GM21390 (cell line): ENCODE results near the gene LRP4.

Experiments used
- ATAC-seq: cut with Tn5 transposase; IDR thresholded peaks from one replicate; pipeline ENCODE4 v1.9.1; 2021; ENCODE audit not compliant: unreplicated experiment

LRP4 gene

GRCh38 chr11:46918788-46919513 is 601 bp upstream of the LRP4 start:
- no peak for ATAC-seq

- no peak for ATAC-seq
Measured at GRCh38 chr11:46917762-46918082, 628 bp downstream of the LRP4 start.

GRCh38 chr11:46917109-46917761 is 1.1 kb downstream of the LRP4 start:
- no peak for ATAC-seq

DNA sequence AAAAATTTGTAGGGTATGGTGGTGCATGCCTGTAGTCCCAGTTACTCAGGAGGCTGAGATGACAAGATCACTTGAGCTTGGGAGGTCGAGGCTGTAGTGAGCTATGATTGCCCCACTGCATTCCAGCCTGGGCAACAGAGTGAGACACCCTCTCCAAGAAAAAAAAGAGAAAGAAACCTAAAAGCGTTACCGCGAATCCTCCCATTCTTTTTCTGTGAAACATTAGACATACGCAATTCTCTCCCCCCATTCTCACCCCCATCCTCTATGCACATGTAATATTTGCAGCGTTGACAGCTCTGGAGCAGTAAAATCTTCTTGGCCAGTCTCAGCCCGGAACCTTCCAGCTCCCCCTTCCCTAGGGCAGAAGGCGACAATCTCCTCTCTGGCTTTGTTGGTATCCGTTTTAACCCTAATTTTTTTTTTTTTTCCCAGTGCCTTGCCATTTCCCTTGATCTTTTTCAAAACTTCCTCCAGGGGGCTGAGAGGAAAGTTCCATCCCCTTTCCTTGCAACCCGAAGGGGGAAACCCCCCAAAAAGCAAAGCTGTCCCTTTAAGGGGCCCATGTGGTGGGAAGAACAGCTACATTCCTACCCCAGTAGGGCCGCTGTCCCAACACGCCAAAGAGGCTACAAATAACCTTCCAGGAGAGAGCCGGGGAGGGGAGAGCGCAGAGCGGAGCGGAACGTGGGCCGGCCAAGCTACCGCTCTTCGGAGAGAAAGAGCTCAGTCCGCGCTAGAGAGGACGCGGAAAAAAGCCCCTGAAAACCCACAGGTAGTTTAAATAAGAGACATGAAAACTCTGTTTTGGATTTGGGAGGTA is 1.9 kb downstream of the LRP4 start:
- no peak for ATAC-seq

- ATAC-seq, result no peak
Measured at GRCh38 chr11:46914910-46915309, 3.4 kb downstream of the LRP4 start.

GRCh38 chr11:46914363-46914762 is 4.0 kb downstream of the LRP4 start:
- ATAC-seq, result no peak

DNA sequence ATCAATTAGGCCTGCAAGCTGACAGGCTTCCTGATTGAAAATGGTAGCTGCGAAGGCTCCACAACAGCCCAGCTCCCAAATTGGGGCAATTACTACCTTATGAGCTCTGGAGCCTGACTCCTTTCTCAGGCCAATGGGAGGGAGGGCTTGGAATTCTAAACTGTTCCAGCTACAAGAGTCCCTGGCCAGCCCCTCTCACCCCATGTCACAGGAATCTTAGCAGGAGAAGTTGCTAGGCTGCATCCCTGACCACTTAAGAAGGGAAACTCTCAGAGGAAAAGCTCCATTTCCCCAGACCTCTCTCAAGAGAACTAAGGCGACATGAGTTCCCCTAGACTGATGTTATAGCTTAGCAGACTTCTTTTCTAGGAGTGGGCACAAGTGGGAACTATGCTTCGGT is 4.9 kb downstream of the LRP4 start:
- ATAC-seq, result no peak

- ATAC-seq, result no peak
Measured at GRCh38 chr11:46912526-46913150, 5.7 kb downstream of the LRP4 start.

- ATAC-seq, result no peak
Measured at GRCh38 chr11:46907606-46908005, 10.7 kb downstream of the LRP4 start.

GRCh38 chr11:46906609-46907041 is 11.7 kb downstream of the LRP4 start:
- no peak for ATAC-seq

DNA sequence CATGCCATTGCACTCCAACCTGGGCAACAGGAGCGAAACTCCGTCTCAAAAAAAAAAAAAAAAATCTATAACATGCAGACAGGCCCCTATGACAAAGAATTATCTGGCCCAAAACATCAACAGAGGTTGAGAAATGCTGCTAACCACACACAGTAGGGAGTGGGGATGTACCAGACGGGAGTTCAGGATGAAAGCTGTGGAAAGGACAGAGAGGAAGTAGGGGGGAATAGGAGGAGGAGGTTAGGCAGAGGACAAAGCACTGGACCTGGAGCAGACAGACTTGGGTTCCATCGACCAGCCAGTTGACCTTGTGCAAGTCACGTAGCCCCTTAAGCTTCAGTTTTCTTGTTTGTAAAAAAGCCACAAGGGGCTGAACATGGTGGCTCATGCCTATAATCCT is 12.5 kb downstream of the LRP4 start:
- no peak for ATAC-seq

DNA sequence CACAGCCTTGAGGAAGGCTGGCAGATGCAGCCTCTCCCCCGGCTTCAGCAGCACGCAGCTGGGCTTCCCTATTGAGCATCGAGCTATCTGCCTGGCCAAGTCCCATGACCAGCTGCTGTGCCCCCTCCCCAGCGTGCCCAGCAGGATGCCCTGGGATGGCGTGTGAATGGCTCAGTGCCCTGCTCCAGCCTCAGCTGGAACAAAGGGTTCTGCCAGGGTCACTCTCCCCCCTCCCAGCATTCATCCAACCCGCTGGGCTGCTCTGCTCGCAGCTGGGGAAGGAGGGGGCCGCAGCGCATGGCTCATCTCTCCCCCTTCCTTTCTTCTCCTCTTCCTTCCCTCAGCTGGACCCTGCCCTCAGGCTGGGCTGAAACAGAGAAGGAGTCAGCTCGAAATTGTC is 14.5 kb downstream of the LRP4 start:
- ATAC-seq, result no peak

GRCh38 chr11:46902694-46903093 is 15.7 kb downstream of the LRP4 start:
- ATAC-seq, result no peak

- no peak for ATAC-seq
Measured at GRCh38 chr11:46901156-46901555, 17.2 kb downstream of the LRP4 start.

DNA sequence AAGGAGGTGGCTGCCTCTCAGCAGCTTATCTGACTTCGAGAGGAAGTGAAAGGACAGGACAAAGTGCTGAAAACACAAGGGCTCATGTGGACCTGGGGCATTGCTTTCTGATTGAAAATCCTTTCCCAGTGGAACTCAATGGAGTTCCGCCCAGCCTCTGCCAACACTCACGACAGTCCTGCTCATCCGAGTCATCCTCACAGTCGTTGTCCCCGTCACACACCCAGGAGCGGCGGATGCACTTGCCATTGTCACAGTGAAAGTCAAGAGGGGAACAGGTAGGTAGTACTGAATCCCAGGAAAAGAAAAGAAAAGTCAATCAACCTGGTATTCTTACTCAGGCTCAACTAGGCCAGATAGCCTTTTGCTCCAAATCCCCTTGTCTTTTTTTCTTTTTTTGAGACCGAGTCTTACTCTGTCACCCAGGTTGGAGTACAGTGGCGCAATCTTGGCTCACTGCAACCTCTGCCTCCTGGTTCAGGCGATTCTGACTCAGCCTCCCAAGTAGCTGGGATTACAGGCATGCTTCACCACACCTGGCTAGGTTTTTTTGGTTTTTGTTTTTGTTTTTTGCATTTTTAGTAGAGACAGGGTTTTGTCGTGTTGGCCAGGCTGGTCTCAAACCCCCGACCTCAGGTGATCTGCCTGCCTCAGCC is 18.1 kb downstream of the LRP4 start:
- no peak for ATAC-seq

- ATAC-seq, result no peak
Measured at GRCh38 chr11:46899501-46900025, 18.8 kb downstream of the LRP4 start.

GRCh38 chr11:46898396-46899095 is 19.8 kb downstream of the LRP4 start:
- no peak for ATAC-seq

GRCh38 chr11:46896719-46897406 is 21.5 kb downstream of the LRP4 start:
- ATAC-seq, result no peak

DNA sequence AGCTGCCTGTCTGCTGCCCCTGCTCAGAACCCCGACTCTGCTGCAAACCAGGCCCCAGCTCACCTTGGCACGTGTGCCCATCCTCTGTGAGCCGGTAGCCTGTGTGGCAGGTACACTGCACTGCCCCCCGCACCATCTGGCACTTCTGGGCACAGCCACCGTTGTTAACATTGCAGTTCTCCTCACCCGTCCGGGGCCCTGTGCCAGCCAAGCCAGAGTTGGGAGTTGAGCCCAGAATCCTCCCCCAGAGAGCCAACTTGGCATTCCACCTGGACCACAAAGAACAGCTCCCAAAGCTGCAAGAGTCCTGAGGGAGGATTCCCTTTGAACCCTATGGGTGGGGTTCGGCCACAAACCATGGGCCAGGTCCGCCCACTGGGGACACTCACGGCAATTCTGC is 22.5 kb downstream of the LRP4 start:
- ATAC-seq, result no peak

- ATAC-seq, result no peak
Measured at GRCh38 chr11:46894961-46895360, 23.4 kb downstream of the LRP4 start.
